H1 (cell line): Measurements from ENCODE around the gene DAZAP1. TPM values are rescaled to one million over a fixed set of nuclear protein-coding genes. Genes with fewer than 3 reads are reported as not detected.

Source experiments
- CEBPB ChIP-seq: IDR thresholded peaks from 2 replicates; pipeline ENCODE4 v1.6.1; 2012; ENCODE audit warnings: low read depth, low read length
- NRF1 ChIP-seq: IDR thresholded peaks from 2 replicates; pipeline ENCODE4 v1.6.1; 2011; ENCODE audit warnings: mild to moderate bottlenecking, low read depth, low read length, improper control_type of control experiment
- SP1 ChIP-seq: IDR thresholded peaks from 2 replicates; pipeline ENCODE4 v1.6.1; 2011; ENCODE audit warnings: low read depth, low read length
- SP2 ChIP-seq: IDR thresholded peaks from 2 replicates; pipeline ENCODE4 v1.6.1; 2012; ENCODE audit warnings: mild to moderate bottlenecking, low read length, inconsistent platforms
- TBP ChIP-seq: IDR thresholded peaks from 2 replicates; pipeline ENCODE4 v1.6.1; 2011; ENCODE audit warnings: low read depth, low read length, improper control_type of control experiment
- polyA plus RNA-seq, 7 experiments: library from polyadenylated mRNA; depleted of rRNA in 3 of 7; stranded (reverse) in 5 of 7; unstranded in 2 of 7; fragments of >200 nt in 5 of 7; fragments of 200-250 nt in 2 of 7; gene quantifications; 1 replicate in 5 of 7; 2 replicates in 1 of 7; 4 replicates in 1 of 7; pipeline versions ENCODE4 v1.2.1 to v1.2.3, GENCODE V29; 2011 to 2013; ENCODE audit warnings: missing spikeins in 2 of 7, mixed read lengths in 2 of 7
- total RNA-seq: library from RNA; stranded (reverse); fragmentation: NEBNext Ultra II Directional; extraction: Animal tissue kit (Norgen Biotek cat#: 25700); gene quantifications from 2 replicates; pipeline ENCODE4 v1.2.1, GENCODE V29; 2021
- TF ChIP-seq, protein P1 (sequence below): fragments of 300-600 bp; sonication (generic); IDR thresholded peaks from 2 replicates; pipeline ENCODE4 v1.7.1; 2012; ENCODE audit warnings: low read length, moderate library complexity, mild to moderate bottlenecking, inconsistent platforms; ENCODE audit not compliant: insufficient replicate concordance
- TF ChIP-seq, protein P2 (sequence below): IDR thresholded peaks from 2 replicates; pipeline ENCODE4 v1.6.1; 2012; ENCODE audit warnings: inconsistent platforms

The DAZAP1 gene
- total and polyA plus RNA-seq, 2 of the 8 experiments (the other 6 are each of a cell fraction or from before 2014, with no cell fraction given) = 79.6 to 341 TPM

GRCh38 chr19:1455336-1456120 is 48.1 kb downstream of the DAZAP1 start (continued):
- TF ChIP-seq, protein P1, sequence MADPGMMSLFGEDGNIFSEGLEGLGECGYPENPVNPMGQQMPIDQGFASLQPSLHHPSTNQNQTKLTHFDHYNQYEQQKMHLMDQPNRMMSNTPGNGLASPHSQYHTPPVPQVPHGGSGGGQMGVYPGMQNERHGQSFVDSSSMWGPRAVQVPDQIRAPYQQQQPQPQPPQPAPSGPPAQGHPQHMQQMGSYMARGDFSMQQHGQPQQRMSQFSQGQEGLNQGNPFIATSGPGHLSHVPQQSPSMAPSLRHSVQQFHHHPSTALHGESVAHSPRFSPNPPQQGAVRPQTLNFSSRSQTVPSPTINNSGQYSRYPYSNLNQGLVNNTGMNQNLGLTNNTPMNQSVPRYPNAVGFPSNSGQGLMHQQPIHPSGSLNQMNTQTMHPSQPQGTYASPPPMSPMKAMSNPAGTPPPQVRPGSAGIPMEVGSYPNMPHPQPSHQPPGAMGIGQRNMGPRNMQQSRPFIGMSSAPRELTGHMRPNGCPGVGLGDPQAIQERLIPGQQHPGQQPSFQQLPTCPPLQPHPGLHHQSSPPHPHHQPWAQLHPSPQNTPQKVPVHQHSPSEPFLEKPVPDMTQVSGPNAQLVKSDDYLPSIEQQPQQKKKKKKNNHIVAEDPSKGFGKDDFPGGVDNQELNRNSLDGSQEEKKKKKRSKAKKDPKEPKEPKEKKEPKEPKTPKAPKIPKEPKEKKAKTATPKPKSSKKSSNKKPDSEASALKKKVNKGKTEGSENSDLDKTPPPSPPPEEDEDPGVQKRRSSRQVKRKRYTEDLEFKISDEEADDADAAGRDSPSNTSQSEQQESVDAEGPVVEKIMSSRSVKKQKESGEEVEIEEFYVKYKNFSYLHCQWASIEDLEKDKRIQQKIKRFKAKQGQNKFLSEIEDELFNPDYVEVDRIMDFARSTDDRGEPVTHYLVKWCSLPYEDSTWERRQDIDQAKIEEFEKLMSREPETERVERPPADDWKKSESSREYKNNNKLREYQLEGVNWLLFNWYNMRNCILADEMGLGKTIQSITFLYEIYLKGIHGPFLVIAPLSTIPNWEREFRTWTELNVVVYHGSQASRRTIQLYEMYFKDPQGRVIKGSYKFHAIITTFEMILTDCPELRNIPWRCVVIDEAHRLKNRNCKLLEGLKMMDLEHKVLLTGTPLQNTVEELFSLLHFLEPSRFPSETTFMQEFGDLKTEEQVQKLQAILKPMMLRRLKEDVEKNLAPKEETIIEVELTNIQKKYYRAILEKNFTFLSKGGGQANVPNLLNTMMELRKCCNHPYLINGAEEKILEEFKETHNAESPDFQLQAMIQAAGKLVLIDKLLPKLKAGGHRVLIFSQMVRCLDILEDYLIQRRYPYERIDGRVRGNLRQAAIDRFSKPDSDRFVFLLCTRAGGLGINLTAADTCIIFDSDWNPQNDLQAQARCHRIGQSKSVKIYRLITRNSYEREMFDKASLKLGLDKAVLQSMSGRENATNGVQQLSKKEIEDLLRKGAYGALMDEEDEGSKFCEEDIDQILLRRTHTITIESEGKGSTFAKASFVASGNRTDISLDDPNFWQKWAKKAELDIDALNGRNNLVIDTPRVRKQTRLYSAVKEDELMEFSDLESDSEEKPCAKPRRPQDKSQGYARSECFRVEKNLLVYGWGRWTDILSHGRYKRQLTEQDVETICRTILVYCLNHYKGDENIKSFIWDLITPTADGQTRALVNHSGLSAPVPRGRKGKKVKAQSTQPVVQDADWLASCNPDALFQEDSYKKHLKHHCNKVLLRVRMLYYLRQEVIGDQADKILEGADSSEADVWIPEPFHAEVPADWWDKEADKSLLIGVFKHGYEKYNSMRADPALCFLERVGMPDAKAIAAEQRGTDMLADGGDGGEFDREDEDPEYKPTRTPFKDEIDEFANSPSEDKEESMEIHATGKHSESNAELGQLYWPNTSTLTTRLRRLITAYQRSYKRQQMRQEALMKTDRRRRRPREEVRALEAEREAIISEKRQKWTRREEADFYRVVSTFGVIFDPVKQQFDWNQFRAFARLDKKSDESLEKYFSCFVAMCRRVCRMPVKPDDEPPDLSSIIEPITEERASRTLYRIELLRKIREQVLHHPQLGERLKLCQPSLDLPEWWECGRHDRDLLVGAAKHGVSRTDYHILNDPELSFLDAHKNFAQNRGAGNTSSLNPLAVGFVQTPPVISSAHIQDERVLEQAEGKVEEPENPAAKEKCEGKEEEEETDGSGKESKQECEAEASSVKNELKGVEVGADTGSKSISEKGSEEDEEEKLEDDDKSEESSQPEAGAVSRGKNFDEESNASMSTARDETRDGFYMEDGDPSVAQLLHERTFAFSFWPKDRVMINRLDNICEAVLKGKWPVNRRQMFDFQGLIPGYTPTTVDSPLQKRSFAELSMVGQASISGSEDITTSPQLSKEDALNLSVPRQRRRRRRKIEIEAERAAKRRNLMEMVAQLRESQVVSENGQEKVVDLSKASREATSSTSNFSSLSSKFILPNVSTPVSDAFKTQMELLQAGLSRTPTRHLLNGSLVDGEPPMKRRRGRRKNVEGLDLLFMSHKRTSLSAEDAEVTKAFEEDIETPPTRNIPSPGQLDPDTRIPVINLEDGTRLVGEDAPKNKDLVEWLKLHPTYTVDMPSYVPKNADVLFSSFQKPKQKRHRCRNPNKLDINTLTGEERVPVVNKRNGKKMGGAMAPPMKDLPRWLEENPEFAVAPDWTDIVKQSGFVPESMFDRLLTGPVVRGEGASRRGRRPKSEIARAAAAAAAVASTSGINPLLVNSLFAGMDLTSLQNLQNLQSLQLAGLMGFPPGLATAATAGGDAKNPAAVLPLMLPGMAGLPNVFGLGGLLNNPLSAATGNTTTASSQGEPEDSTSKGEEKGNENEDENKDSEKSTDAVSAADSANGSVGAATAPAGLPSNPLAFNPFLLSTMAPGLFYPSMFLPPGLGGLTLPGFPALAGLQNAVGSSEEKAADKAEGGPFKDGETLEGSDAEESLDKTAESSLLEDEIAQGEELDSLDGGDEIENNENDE = no peak
- TF ChIP-seq NRF1 (no peak), SP1 (peak; percentile 32; the same call in 1 of the 2 replicates), SP2 (no peak), CEBPB (no peak), TBP (0 out of 2 replicates have a peak, but pooled peaks have one; percentile 31)
- TF ChIP-seq, protein P2, sequence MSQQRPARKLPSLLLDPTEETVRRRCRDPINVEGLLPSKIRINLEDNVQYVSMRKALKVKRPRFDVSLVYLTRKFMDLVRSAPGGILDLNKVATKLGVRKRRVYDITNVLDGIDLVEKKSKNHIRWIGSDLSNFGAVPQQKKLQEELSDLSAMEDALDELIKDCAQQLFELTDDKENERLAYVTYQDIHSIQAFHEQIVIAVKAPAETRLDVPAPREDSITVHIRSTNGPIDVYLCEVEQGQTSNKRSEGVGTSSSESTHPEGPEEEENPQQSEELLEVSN = peak; percentile 71
- TF ChIP-seq, all 59 proteins: peak for 8
